Muscle layer of duodenum (tissue), 2 donors: ENCODE measurements around the gene AHSG.

Experiments
- H3K27ac ChIP-seq: one replicate; pipeline ENCODE4 v1.7.0; 2013; ENCODE audit warnings: mild to moderate bottlenecking, low read length
- H3K27me3 ChIP-seq: one replicate; pipeline ENCODE4 v1.7.0; 2013; ENCODE audit warnings: low read depth, mild to moderate bottlenecking, control low read depth, low read length
- H3K36me3 ChIP-seq, 2 donors: one replicate each; pipeline ENCODE4 v1.7.0; 2013; ENCODE audit warnings: low read length in 2 of 2, control low read depth in 1 of 2, mild to moderate bottlenecking in 1 of 2; ENCODE audit not compliant: insufficient read depth in 2 of 2, control insufficient read depth in 1 of 2
- H3K4me1 ChIP-seq, 2 donors: one replicate each; pipeline ENCODE4 v1.7.0; 2013; ENCODE audit warnings: low read length in 2 of 2, mild to moderate bottlenecking in 2 of 2, control low read depth in 1 of 2, moderate library complexity in 1 of 2; ENCODE audit not compliant: insufficient read depth in 2 of 2, control insufficient read depth in 1 of 2
- H3K4me3 ChIP-seq, 2 donors: one replicate each; pipeline ENCODE4 v1.7.0; 2013; ENCODE audit warnings: low read length in 2 of 2, low read depth in 1 of 2, mild to moderate bottlenecking in 1 of 2
- H3K9me3 ChIP-seq, 2 donors: one replicate each; pipeline ENCODE4 v1.7.0; 2013; ENCODE audit warnings: low read length in 2 of 2, control low read depth in 1 of 2, mild to moderate bottlenecking in 1 of 2; ENCODE audit not compliant: control insufficient read depth in 1 of 2
- donor health status: healthy.

AHSG gene

DNA sequence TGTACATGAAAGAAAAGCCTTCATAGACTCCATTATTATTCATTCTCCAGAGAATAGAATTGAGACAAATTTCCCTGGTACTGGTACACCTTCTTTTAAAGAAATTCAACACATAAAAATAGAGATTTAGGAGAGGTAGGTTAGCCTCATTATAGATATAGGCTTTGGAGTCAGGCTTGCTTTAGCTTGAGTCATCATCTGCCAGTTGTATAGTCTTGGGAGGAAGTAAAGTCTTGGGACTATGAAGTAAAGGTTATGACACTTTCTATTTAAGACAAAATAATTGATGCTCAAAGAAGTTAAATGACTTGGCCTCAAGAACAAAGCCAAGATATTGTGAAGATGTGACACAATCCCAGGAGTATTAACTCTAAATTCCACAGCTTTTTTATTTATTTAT is 57.3 kb downstream of the AHSG start:
- Histone ChIP-seq H3K27ac (no peak overlapping the region), H3K36me3 (no peaks in the 10 kb centered on the region), H3K27me3 (no peaks in the 10 kb centered on the region), H3K9me3 (no peaks in the 10 kb centered on the region), H3K4me1 (no peaks in the 10 kb centered on the region), H3K4me3 (no peak overlapping the region)
